ENCODE measurements around the gene CCNY.
"Not testable (repeated sequence)": the region's sequence is repeated elsewhere in the genome, so short reads cannot be mapped to it uniquely, and the experiment has no call there.

The CCNY gene

GRCh38 chr10:35506741-35507140 is 170.4 kb downstream of the CCNY start:
- no peak for DNase-seq (ENCODE audit: low read depth in 1 of 2, low spot score in 1 of 2)

GRCh38 chr10:35507519-35508109 is 171.3 kb downstream of the CCNY start:
- no peak for DNase-seq (ENCODE audit: low read depth in 1 of 2, low spot score in 1 of 2)

- DNase-seq (ENCODE audit: low read depth in 1 of 2, low spot score in 1 of 2), result no peak
Observed at GRCh38 chr10:35508647-35509046, 172.3 kb downstream of the CCNY start.

- no peak for DNase-seq (ENCODE audit: low read depth in 1 of 2, low spot score in 1 of 2)
Observed at GRCh38 chr10:35510891-35511290, 174.6 kb downstream of the CCNY start.

GRCh38 chr10:35511647-35512046 is 175.3 kb downstream of the CCNY start:
- DNase-seq (ENCODE audit: low read depth in 1 of 2, low spot score in 1 of 2), result no peak

GRCh38 chr10:35516102-35516670 is 179.9 kb downstream of the CCNY start:
- DNase-seq (ENCODE audit: low read depth in 1 of 2, low spot score in 1 of 2), result no peak

- DNase-seq (ENCODE audit: low read depth in 1 of 2, low spot score in 1 of 2), result no peak
Observed at GRCh38 chr10:35517431-35518181, 181.3 kb downstream of the CCNY start.

- not testable (repeated sequence) for DNase-seq (ENCODE audit: low read depth in 1 of 2, low spot score in 1 of 2)
Observed at GRCh38 chr10:35518187-35518586, 181.9 kb downstream of the CCNY start.

GRCh38 chr10:35520996-35521395 is 184.7 kb downstream of the CCNY start:
- no peak for DNase-seq (ENCODE audit: low read depth in 1 of 2, low spot score in 1 of 2)

GRCh38 chr10:35523670-35524225 is 187.4 kb downstream of the CCNY start:
- no peak for DNase-seq (ENCODE audit: low read depth in 1 of 2, low spot score in 1 of 2)

- no peak for DNase-seq (ENCODE audit: low read depth in 1 of 2, low spot score in 1 of 2)
Observed at GRCh38 chr10:35526746-35527145, 190.4 kb downstream of the CCNY start.

- no peak for DNase-seq (ENCODE audit: low read depth in 1 of 2, low spot score in 1 of 2)
Observed at GRCh38 chr10:35532141-35532540, 195.8 kb downstream of the CCNY start.

GRCh38 chr10:35533565-35533964 is 197.3 kb downstream of the CCNY start:
- no peak for DNase-seq (ENCODE audit: low read depth in 1 of 2, low spot score in 1 of 2)

GRCh38 chr10:35535136-35535535 is 198.8 kb downstream of the CCNY start:
- no peak for DNase-seq (ENCODE audit: low read depth in 1 of 2, low spot score in 1 of 2)

GRCh38 chr10:35536789-35537188 is 200.5 kb downstream of the CCNY start:
- DNase-seq (ENCODE audit: low read depth in 1 of 2, low spot score in 1 of 2), result no peak

- DNase-seq (ENCODE audit: low read depth in 1 of 2, low spot score in 1 of 2), result not testable (repeated sequence)
Observed at GRCh38 chr10:35537925-35538324, 201.6 kb downstream of the CCNY start.

GRCh38 chr10:35540296-35541164 is 204.2 kb downstream of the CCNY start:
- no peak for DNase-seq (ENCODE audit: low read depth in 1 of 2, low spot score in 1 of 2)

GRCh38 chr10:35541720-35542119 is 205.4 kb downstream of the CCNY start:
- no peak for DNase-seq (ENCODE audit: low read depth in 1 of 2, low spot score in 1 of 2)

- DNase-seq (ENCODE audit: low read depth in 1 of 2, low spot score in 1 of 2), result no peak
Observed at GRCh38 chr10:35542303-35542702, 206.0 kb downstream of the CCNY start.

- no peak for DNase-seq (ENCODE audit: low read depth in 1 of 2, low spot score in 1 of 2)
Observed at GRCh38 chr10:35545079-35545657, 208.9 kb downstream of the CCNY start.
